ENCODE measurements around the gene KIF5A.
A peak's percentile ranks its signal among the peaks of the same experiment; 100 is the strongest.

KIF5A gene

DNA sequence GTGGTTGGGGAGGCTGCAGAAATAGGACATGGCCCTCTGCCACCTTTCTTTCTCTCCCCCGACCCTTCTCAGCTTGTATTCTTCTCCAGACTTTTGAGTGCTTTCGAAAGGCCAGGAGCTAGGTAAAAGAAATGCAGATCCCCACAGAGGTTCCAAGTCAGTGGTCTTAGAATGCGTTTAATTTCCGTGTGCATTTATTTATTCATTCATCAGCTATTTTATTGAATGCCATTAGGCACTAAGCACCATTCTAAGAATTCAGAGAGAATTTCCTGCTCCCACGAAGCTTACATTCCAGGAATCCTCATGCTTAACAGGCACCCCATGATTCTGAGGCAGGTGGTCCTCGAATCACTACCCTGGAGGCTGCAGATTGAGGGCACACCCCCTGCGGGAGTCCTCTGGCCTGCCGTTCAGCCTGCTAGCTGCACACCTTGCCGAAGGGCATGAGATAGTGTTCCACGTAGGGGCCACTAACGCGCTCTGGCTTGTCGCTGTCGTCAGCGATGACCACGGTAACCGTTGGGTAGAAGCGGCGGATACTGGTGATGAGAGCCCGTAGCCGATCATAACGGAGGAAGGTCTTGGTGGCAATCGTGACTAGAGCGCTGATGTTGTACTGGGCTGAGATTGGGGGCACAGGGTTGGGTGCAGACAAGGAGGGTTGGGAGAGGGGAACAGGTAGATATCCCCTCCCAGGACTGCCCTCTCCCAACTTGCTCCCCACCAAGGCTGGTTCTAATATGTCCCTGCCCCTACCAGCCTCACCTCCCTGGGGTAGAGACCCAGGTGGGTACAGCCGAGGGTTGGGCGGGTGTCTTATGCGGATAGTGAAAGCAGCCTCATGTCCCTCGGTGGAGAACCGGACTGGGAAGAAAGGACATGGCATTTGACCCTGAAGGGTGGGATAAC is 78.7 kb downstream of the KIF5A start:
- no peak for DNase-seq (ENCODE audit: low read depth in 2 of 3, low spot score in 1 of 3)

DNA sequence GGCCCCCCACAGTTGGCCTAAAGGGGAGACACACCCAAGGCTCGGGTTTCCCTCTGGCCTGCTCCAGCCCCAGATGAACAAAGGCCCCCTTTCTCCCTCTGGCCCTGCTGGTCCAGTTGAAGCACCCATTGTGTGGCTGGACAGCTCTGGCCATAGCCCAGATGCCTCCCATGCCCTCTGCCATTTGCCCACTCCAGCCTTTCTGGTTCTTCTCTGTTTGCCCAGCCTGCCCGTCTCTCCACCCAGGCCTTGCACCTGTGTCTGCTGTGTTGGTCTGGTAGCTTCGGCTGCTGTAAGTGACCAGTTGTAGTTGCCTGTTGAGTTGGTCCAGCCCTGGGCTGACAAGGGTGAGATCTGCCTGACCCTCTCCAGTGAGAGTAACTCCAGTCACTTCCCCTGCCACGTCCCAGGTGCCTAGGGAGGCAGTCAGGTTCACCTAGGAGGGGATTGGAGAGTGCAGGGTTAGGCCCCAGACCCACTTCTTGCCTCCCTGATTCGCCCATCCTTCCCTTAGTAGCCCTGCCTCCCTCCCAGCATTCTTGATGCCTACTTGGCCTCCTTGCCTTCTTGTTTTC is 80.1 kb downstream of the KIF5A start:
- no peak for DNase-seq (ENCODE audit: low read depth in 2 of 3, low spot score in 1 of 3)

DNA sequence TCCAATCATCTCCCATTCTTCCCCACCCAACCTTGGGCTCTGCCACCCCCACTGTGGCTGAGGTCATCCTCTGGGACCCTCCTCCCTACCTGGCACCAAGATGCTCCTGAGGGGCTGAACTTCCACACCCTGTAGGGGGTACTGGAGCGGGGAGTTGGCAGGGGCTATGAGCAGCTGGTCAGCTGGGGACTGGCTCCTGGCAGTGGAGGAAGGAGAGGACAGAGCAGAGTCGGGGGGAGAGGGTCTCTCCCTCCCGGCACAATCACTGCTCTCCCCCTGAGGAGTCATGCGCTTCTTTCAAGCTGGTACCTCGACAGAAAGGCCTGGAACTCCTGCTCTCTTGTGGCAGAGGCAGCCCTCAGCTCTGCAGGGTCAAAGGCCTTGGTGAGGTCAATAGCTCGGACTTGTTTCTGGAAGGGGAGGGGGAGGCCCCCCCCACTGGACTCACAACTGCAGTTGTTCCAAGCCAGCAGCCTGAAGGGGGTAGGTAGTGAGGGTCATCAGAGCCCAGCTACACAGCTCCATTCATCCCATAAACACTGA is 81.1 kb downstream of the KIF5A start:
- DNase-seq (ENCODE audit: low read depth in 2 of 3, low spot score in 1 of 3) = no peak

DNA sequence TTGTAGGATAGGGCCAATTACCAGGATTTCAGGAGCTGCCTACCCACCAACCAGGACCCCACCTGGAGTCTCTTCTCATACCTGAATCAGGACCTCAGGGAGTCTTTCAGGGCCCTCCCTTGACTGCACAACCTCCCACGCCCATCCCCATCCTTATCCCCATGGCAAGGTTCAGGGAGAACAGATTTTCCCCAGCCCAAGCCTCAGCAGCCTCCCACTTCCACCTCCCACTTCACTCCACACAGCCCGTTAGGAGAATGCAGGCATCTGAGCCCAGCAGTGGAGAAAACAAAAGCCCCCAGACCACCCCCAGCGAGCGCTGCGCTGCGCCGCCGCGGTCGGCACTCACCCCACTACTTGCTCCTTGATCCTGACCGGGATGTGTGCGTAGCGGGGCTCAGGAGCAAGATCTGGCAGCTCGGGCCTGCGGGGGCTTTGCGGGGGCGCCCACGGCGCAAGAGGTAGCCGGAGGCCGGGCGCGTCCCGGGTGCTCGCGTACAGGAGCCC is 81.8 kb downstream of the KIF5A start:
- DNase-seq (ENCODE audit: low read depth in 2 of 3, low spot score in 1 of 3) = no peak

DNA sequence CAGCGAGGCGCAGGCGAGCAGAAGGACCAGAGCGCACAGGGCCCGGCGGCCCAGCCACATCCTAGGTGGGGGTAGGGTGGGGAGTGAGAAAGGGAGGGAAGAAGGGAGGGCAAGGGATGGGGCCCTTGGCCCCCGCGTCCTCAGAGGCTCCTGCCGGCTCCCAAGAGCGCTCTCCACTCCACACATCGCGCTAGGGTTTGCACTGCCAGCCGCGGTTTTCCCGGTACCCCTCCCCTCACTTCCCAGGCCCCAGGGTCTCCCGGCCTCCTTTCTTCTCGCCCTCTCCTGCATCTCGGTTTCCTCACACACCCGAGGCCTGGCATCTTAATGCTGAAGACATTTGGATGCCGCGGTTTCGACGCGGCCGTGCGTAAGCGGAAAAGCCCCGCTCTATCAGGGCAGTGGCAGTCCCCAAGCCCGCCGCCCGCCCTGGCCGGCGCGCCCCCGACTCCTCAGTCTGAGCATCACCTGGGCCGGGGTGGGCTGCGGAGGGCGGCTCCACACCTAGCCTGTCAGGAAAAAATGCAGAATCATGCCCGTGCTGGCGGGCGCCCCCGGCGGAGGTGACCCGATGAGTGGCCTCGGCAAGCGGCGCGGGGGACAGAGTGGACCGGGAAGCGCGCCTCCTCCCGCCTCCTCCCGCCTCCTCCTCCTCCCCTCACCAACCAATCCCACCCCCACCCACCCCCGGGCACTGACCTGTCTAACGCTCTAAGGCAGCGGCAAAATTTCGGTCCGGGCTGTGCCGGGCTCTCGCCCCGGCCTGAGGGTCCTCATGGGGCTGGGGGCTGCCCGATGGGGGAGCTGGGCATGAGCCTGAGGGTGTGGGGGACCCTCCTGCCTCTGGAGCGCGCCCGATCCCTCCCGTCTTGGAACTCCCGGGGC is 82.5 kb downstream of the KIF5A start:
- no peak for DNase-seq (ENCODE audit: low read depth in 2 of 3, low spot score in 1 of 3)

DNA sequence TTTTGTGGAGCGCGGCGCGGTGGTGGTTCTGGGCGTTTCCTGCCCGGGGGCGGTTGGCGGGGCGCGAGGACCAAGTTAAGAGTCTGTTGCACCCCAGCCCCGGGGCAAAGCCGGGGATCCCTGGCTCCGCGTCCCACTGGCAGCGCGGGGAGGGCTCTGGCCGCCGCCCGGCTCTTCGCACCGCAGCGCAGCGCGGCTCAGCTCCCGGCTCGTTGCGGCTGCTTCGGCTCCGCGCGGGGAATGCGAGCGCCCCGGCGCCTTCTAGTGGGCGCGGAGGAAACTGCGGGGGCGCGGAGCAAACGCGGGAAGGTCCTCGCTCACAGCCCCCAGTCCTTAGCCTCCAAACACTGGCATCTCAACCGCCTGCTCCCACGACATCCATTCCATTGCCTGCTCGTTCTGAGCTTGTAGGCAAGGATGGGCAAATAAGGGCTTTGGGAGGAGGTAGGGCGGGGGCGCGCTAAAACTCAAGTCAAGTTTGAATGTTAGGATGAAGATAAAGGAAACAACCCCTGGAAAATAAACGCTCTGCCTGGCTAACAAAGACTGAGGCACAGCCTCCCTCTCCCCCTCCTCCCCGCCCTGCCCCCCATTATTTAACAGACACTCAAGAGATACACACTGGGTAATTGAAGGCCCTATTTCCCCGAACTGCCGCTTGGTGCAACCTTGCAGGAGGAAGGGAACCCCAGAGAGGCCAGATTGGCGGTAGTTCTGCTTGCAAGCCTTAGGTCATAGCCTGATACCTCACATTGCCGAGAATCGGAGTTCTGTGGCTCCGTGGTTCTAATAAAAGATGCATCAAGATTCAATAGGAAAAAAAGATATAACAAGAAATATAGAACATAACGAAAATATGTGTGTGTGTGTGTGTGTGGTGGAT is 83.4 kb downstream of the KIF5A start, which contains the start of gene B4GALNT1:
Gene B4GALNT1 (minus strand): TSS at position 244 of the 883 bp plus-strand sequence. CDS start 1,069 bp downstream, outside the sequence.
- DNase-seq (ENCODE audit: low read depth in 2 of 3, low spot score in 1 of 3) = peak in 1 of 3 donors; percentile 59

All from stimulated activated CD4-positive, alpha-beta T cell treated with anti-CD3 and anti-CD28 coated beads, Interleukin-12 subunit alpha, Interleukin-12 subunit beta, amount 100 ng/mL, for 48 hours (primary cell).